ENCODE data around the gene FNIP2.
"Not testable (repeated sequence)": the region's sequence is repeated elsewhere in the genome, so short reads cannot be mapped to it uniquely, and the experiment has no call there.

FNIP2 gene

GRCh38 chr4:158929939-158930638 lies 161.3 kb downstream of the FNIP2 start:
- DNase-seq: no peak

GRCh38 chr4:158930639-158930972 lies 161.8 kb downstream of the FNIP2 start:
- DNase-seq: no peak

DNA sequence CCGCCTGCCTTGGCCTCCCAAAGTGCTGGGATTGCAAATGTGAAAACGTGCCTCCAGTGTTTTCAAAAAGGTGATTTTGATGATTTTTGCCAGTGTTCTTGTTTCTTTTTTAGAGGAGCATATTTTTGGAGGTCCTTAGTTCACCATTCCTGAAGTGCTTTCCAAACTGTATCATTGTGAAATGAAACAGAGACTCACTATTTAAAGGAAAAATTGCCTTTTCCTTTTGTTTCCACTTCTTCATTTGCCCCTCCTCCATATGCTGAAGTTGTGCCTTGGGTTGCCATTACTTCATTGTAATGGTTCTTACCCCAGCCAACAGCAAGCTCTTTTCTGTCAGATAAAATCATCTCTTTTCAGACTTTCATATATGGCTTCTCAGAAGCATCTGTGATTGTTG lies 164.4 kb downstream of the FNIP2 start:
- no peak for DNase-seq

DNA sequence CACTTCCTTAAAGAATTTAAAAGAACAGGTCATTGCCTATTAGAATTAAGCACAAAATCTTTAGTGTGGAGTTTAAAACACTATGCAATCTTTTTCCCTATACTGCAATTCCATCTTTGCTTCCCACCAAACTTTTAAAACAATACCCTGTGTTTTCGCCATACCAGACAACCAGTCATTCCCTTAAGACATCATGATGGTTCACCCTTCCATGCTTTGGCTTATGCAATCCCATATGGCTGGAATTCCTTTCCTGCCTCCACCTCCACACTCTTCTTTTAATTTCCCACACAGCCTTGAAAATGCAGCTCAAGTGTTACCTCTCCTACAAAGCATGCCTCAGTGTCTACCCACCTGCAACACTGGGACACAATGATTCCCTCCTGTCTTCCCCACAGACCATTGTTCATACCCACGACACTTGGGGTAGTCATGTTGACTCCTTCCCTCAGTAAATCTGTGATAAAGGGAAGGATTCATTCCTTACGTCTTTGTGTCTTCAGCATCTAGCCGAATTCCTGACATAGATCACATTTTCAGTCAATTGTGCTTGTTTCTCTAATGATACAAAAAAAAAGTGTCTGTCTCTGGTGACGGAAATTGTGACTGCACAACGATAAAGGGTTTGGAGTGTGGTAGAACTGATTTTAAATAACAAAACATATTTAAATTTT lies 166.3 kb downstream of the FNIP2 start:
- DNase-seq: no peak

- no peak for DNase-seq
These were observed 167.4 kb downstream of the FNIP2 start for GRCh38 chr4:158936238-158936637.

DNA sequence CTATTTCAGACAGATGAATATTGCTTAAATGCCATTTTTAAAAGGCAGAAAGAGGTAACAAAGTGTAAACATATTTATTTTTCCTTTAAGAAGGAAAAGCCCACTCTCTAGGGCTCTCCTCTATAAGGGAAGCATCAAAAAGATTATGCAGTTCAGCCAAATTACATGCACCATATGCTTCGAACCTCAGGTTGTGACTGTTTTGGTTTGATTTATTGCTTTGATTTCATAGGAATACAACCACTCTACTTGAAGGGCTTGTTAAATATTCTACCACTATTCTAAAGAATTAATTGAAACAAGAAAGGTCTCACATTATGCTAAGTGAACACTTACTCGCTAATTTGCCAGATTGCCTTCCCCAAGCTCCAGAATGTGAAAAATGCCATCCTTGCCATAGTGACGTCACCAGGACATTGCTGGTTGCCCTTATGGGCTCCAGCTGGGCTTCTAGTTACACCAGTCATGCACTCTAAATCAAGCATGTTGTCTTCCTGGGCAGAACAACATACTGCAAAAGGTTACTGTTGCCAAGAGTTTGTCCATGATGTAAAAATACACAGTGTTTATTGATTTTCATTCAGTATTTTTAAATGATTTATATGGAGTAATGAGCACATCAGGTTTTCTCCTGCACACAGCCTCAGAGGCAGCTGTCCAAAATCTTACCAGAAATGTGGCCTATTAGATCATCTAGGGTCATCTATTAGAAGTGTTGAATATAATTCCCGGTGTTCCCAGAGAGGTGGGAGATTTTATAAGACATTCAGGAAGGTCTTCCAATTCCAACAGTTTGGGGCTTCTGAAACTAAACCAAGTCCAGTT lies 169.6 kb downstream of the FNIP2 start:
- DNase-seq: no peak

DNA sequence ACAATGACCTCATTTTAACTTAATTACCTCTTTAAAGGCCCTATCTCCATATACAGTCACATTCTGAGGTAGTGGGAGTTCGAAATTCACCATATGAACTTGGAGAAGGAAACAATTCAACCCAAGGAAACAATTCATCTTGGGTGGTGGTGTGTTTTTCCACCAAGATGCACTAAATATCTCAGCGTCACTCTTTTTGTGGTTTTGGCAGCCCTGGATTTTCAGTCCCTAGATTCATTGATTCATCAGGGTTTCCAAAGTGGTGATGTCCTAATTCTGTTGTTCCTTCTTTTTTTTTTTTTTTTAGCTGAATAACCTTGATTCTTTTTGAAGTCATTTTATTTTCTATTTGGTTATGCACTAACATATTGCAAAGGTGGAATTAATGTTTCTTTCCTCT lies 171.4 kb downstream of the FNIP2 start:
- DNase-seq: no peak

GRCh38 chr4:158941321-158941720 lies 172.5 kb downstream of the FNIP2 start:
- DNase-seq: no peak

GRCh38 chr4:158941895-158942294 lies 173.1 kb downstream of the FNIP2 start:
- DNase-seq: no peak

GRCh38 chr4:158945529-158946108 lies 176.8 kb downstream of the FNIP2 start:
- DNase-seq: no peak

DNA sequence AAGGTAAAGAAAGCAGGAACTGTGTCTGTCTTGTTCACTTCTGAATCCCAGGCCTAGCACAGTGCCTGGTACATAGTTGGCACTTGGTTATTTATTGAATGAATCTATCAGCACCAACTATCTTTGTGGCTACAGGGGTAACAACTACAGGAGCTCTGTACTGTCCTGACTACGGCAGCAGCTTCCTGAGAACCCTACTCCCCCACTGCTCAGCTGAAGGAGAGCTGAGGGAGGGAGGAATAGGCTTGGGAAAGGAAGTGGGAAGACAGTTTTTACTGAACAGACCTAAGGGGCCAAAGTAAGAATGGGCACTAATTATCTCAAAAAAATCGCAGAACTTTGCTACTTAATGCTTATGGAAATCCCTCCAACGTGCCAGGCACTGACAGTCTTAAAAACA lies 178.0 kb downstream of the FNIP2 start:
- DNase-seq: no peak

GRCh38 chr4:158948071-158948470 lies 179.2 kb downstream of the FNIP2 start:
- DNase-seq: no peak

GRCh38 chr4:158949099-158949498 lies 180.3 kb downstream of the FNIP2 start:
- no peak for DNase-seq

- not testable (repeated sequence) for DNase-seq
These were observed 183.5 kb downstream of the FNIP2 start for GRCh38 chr4:158952221-158952774.

DNA sequence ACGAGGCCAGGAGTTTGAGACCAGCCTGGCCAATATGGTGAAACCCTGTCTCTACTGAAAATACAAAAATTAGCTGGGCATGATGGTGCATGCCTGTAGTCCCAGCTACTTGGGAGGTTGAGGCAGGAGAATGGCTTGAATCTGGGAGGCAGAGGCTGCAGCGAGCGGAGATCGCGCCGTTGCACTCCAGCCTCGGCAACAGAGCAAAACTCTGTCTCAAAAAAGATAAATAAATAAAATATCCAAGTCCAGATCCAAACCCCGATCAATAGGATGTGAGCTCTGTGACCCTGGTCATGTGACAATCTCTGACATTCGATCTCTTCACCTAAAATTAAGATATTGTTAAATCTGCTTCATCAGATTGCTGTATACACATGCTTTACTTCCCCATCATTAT lies 187.5 kb downstream of the FNIP2 start:
- DNase-seq: not testable (repeated sequence)

GRCh38 chr4:158956918-158957317 lies 188.1 kb downstream of the FNIP2 start:
- not testable (repeated sequence) for DNase-seq

Measured in NCI-H1105 treated with DMSO at 0.1 percent for 48 hours (cell line).